Measurements from ENCODE around the gene SUPT20H. TPM values are rescaled to one million over a fixed set of nuclear protein-coding genes. Genes with fewer than 3 reads are reported as not detected.

Gene SUPT20H
- total and polyA plus RNA-seq, 2 of the 4 experiments (the other 2 are of a cell fraction): 46.6 to 55.1 TPM

GRCh38 chr13:37070956-37071355 lies 11.5 kb upstream of the SUPT20H start:
- ChIA-PET CTCF (no interaction called here), POLR2A (ENCODE audit: unreplicated experiment) (no interaction called here)
- Histone ChIP-seq H2AK9ac (replicated peaks; ENCODE audit: low read depth, low read length, poor library complexity) (no peak overlapping the region), H3K18ac (ENCODE audit: low read depth, low read length) (no peak overlapping the region), H4K91ac (ENCODE audit: insufficient read depth, low read depth, low read length) (no peak overlapping the region), H3K27me3 (ENCODE audit: control insufficient read depth, insufficient read depth, low read length) (no peaks in the 10 kb centered on the region), H3K4me2 (ENCODE audit: low read depth, low read length) (no peak overlapping the region), H3K56ac (ENCODE audit: extremely low read depth, insufficient read depth, low read length) (no peak overlapping the region), H3K36me3 (ENCODE audit: control insufficient read depth, insufficient read depth, low read length) (no peaks in the 10 kb centered on the region), H3K14ac (replicated peaks; ENCODE audit: low read depth, low read length) (no peak overlapping the region), H2AK5ac (ENCODE audit: low read depth, low read length) (no peak overlapping the region), H3K27ac (ENCODE audit: insufficient read depth, low read length) (no peak overlapping the region), H3K4me1 (ENCODE audit: control insufficient read depth, insufficient read depth, low read length) (0 out of 2 replicates have a peak, but pooled peaks cover 3% of the 10 kb centered on the region), H2BK120ac (ENCODE audit: low read depth, low read length) (no peak overlapping the region), H3K23ac (ENCODE audit: low read depth, low read length) (no peak overlapping the region), H3K9me1 (ENCODE audit: insufficient read depth, low read length) (no peaks in the 10 kb centered on the region), H3K9ac (ENCODE audit: low read depth, low read length) (no peak overlapping the region), H3K79me1 (ENCODE audit: low read depth in 1 of 2, low read length in 2 of 2) (no peaks in the 10 kb centered on the region), H4K20me1 (ENCODE audit: insufficient read depth, low read length) (no peaks in the 10 kb centered on the region), H3K9me3 (ENCODE audit: control insufficient read depth, insufficient read depth, low read length) (no peaks in the 10 kb centered on the region), H4K8ac (ENCODE audit: low read depth in 2 of 2, low read length in 2 of 2) (no peak overlapping the region), H2BK5ac (ENCODE audit: low read depth, low read length, poor library complexity, severe bottlenecking) (no peak overlapping the region), H3K4ac (ENCODE audit: low read depth, low read length) (no peak overlapping the region), H2BK15ac (ENCODE audit: low read depth, low read length) (no peak overlapping the region), H2AFZ (replicated peaks; ENCODE audit: low read length, poor library complexity) (no peak overlapping the region), H2BK20ac (ENCODE audit: low read depth, low read length) (no peak overlapping the region), H4K5ac (ENCODE audit: low read depth, low read length) (no peak overlapping the region), H3K4me3 (ENCODE audit: insufficient read depth, low read depth, low read length) (no peak overlapping the region)
- 100% methylated on average over 2 of the region's 7 CpGs; no CpG with 5 or more reads in 1 of the 2 experiments for whole genome bisulfite sequencing, 2 experiments (ENCODE audit: extremely low coverage in 2 of 2, insufficient read length in 1 of 2)
- BruUV-seq (replicated peaks): no TSS peak
- TF ChIP-seq USF2 (IDR thresholded peaks at IDR 0.05; ENCODE audit: low read depth, low read length): no peak
- no peak for TF ChIP-seq CTCF (conservative IDR thresholded peaks at IDR 0.05; ENCODE audit: low read depth, low read length)
- TF ChIP-seq MAZ (IDR thresholded peaks at IDR 0.05; ENCODE audit: borderline replicate concordance, low read depth, low read length): no peak
- no peak for TF ChIP-seq NFE2L2 (IDR thresholded peaks at IDR 0.05; ENCODE audit: low read depth, low read length)
- TF ChIP-seq POLR2A (IDR thresholded peaks at IDR 0.05; ENCODE audit: low read depth, low read length): no peak
- no peak for TF ChIP-seq MXI1 (IDR thresholded peaks at IDR 0.05; ENCODE audit: borderline replicate concordance, low read depth, low read length)
- no peak for TF ChIP-seq FOS (IDR thresholded peaks at IDR 0.05; ENCODE audit: low read depth, low read length)
- no peak for TF ChIP-seq ELK1 (IDR thresholded peaks at IDR 0.05; ENCODE audit: borderline replicate concordance, low read depth, low read length)
- TF ChIP-seq RFX5 (IDR thresholded peaks at IDR 0.05; ENCODE audit: low read depth, low read length): no peak
- no peak for TF ChIP-seq CHD1 (IDR thresholded peaks at IDR 0.05; ENCODE audit: low read depth, low read length)
- no peak for TF ChIP-seq RCOR1 (IDR thresholded peaks at IDR 0.05; ENCODE audit: insufficient replicate concordance, low read length)
- no peak for TF ChIP-seq MAFK (IDR thresholded peaks at IDR 0.05; ENCODE audit: low read depth, low read length)
- no peak for TF ChIP-seq SMC3 (IDR thresholded peaks at IDR 0.05; ENCODE audit: low read depth, low read length)
- no peak for TF ChIP-seq CEBPB (IDR thresholded peaks at IDR 0.05; ENCODE audit: low read depth, low read length)
- no peak for TF ChIP-seq BHLHE40 (IDR thresholded peaks at IDR 0.05; ENCODE audit: low read depth, low read length)
- TF ChIP-seq RAD21 (IDR thresholded peaks at IDR 0.05; ENCODE audit: low read length): no peak
- ATAC-seq (ENCODE audit: low read depth) (no peak), DNase-seq (peak; percentile 26)
- in situ Hi-C loops (cut with MboI; ENCODE audit: low sequenced_read_pairs) (no loop called here), intact Hi-C loops (cut with micrococcal nuclease) (loop anchor here (10.0 kb wide), 1 partner anchor 974 kb away; no protein-coding TSS in a partner anchor), dilution Hi-C loops (cut with HindIII; ENCODE audit: low sequenced_read_pairs, unreplicated experiment) (no loop called here)

Data from IMR-90 (cell line).